ENCODE measurements around the gene TMEM59L. TPM values are rescaled to one million over a fixed set of nuclear protein-coding genes. Genes with fewer than 3 reads are reported as not detected.
A peak's percentile ranks its signal among the peaks of the same experiment; 100 is the strongest.

Gene TMEM59L
- total and polyA plus RNA-seq, 2 of the 13 experiments (the other 11 are each of a cell fraction or from before 2014, with no cell fraction given) = 0.97 to 5.5 TPM

GRCh38 chr19:18571564-18572344 lies 40.9 kb upstream of the TMEM59L start, which contains the start of gene UBA52 (continued):
- TF ChIP-seq ZBTB40 (IDR thresholded peaks at IDR 0.05) = peak; percentile 41; the same call in 1 of the 2 replicates
- peak; percentile 86 for TF ChIP-seq ZBTB40 (CRISPR knock-in tag; IDR thresholded peaks at IDR 0.05)
- peak; percentile 53; the same call in 1 of the 2 replicates for TF ChIP-seq ISL2 (CRISPR knock-in tag; IDR thresholded peaks at IDR 0.05)
- TF ChIP-seq USF2 (IDR thresholded peaks at IDR 0.05; ENCODE audit: low read depth, low read length) = peak; percentile 78
- TF ChIP-seq USF2 (CRISPR knock-in tag; IDR thresholded peaks at IDR 0.05; ENCODE audit: borderline replicate concordance) = peak; percentile 93
- peak; percentile 87 for TF ChIP-seq ZNF589 (CRISPR knock-in tag; conservative IDR thresholded peaks at IDR 0.05)
- TF ChIP-seq MBNL3 (CRISPR knock-in tag; conservative IDR thresholded peaks at IDR 0.05) = no peak
- no peak for TF ChIP-seq PBX2 (CRISPR knock-in tag; IDR thresholded peaks at IDR 0.05)
- no peak for TF ChIP-seq CCAR2 (optimal IDR thresholded peaks at IDR 0.05; ENCODE audit: low read depth, low read length)
- no peak for TF ChIP-seq ZMAT5 (CRISPR knock-in tag; IDR thresholded peaks at IDR 0.05; ENCODE audit: borderline replicate concordance, low read depth)
- peak; percentile 78; the same call in 1 of the 2 replicates for TF ChIP-seq ZNF552 (CRISPR knock-in tag; IDR thresholded peaks at IDR 0.05; ENCODE audit: borderline replicate concordance)
- no peak for TF ChIP-seq EHMT2 (IDR thresholded peaks at IDR 0.05; ENCODE audit: borderline replicate concordance, low read depth, low read length)
- TF ChIP-seq PREB (CRISPR knock-in tag; IDR thresholded peaks at IDR 0.05) = no peak
